NCI-H510A (cell line): ENCODE measurements around the gene SYNPO.

Source experiments
- DNase-seq: peaks from one replicate; lab custom pipeline; 2025; lab: John Stamatoyannopoulos, UW

The SYNPO gene

GRCh38 chr5:150608991-150609390 lies 31.5 kb upstream of the SYNPO start:
- DNase-seq = no peak

GRCh38 chr5:150609843-150610584 lies 30.4 kb upstream of the SYNPO start:
- no peak for DNase-seq

- no peak for DNase-seq
Observed at GRCh38 chr5:150611026-150611425, 29.4 kb upstream of the SYNPO start.

- DNase-seq = no peak
Observed at GRCh38 chr5:150612405-150612804, 28.1 kb upstream of the SYNPO start.

GRCh38 chr5:150612905-150613670 lies 27.4 kb upstream of the SYNPO start:
- no peak for DNase-seq

- DNase-seq = no peak
Observed at GRCh38 chr5:150613991-150614660, 26.3 kb upstream of the SYNPO start.

- DNase-seq = no peak
Observed at GRCh38 chr5:150614661-150615060, 25.8 kb upstream of the SYNPO start.

- no peak for DNase-seq
Observed at GRCh38 chr5:150615141-150615699, 25.2 kb upstream of the SYNPO start.

GRCh38 chr5:150616024-150616470 lies 24.4 kb upstream of the SYNPO start:
- DNase-seq = no peak

GRCh38 chr5:150616506-150616905 lies 24.0 kb upstream of the SYNPO start:
- no peak for DNase-seq

- no peak for DNase-seq
Observed at GRCh38 chr5:150618163-150618562, 22.3 kb upstream of the SYNPO start.

- DNase-seq = no peak
Observed at GRCh38 chr5:150618588-150619281, 21.7 kb upstream of the SYNPO start.

- no peak for DNase-seq
Observed at GRCh38 chr5:150619359-150620230, 20.9 kb upstream of the SYNPO start.

GRCh38 chr5:150621301-150621700 lies 19.2 kb upstream of the SYNPO start:
- DNase-seq = no peak

- DNase-seq = no peak
Observed at GRCh38 chr5:150622157-150622556, 18.3 kb upstream of the SYNPO start.

- DNase-seq = no peak
Observed at GRCh38 chr5:150623152-150623877, 17.1 kb upstream of the SYNPO start.

- no peak for DNase-seq
Observed at GRCh38 chr5:150623878-150624216, 16.6 kb upstream of the SYNPO start.

- DNase-seq = no peak
Observed at GRCh38 chr5:150624334-150625163, 15.9 kb upstream of the SYNPO start.

- DNase-seq = no peak
Observed at GRCh38 chr5:150625164-150625535, 15.3 kb upstream of the SYNPO start.
